Gastrocnemius medialis (tissue), 4 donors: ENCODE data around the gene SCNN1A. TPM values are rescaled to one million over a fixed set of nuclear protein-coding genes. Genes with fewer than 3 reads are reported as not detected.

Experiments
- ATAC-seq, 2 donors: fragments of 150-250 bp; one replicate each; pipeline ENCODE4 v1.9.1; 2016
- DNase-seq, 2 donors: peaks; one replicate each; pipeline ENCODE4 v3.0.0-alpha.2; 2019
- H3K27ac ChIP-seq, 4 donors: fragments of 200-600 bp; sonication (generic); 1 replicate in 1 of 4; 2 replicates in 3 of 4; pipeline ENCODE4 v1.5.1; 2016 to 2018; ENCODE audit warnings: mild to moderate bottlenecking in 2 of 4, moderate library complexity in 1 of 4
- H3K27me3 ChIP-seq, 3 donors: fragments of 200-600 bp; sonication (generic) in 2 of 3; 1 replicate in 1 of 3; 2 replicates in 2 of 3; pipeline versions ENCODE4 v1.5.1 to v1.6.0; 2016 to 2019; ENCODE audit warnings: mild to moderate bottlenecking in 1 of 3, moderate library complexity in 1 of 3
- H3K36me3 ChIP-seq, 2 donors: fragments of 200-600 bp; sonication (generic) in 1 of 2; one replicate each; pipeline ENCODE4 v1.5.1; 2017 to 2018
- H3K4me1 ChIP-seq, 2 donors: fragments of 200-600 bp; sonication (generic) in 1 of 2; one replicate each; pipeline ENCODE4 v1.5.1; 2016 to 2017; ENCODE audit warnings: mild to moderate bottlenecking in 2 of 2
- H3K4me3 ChIP-seq, 4 donors: fragments of 200-600 bp; sonication (generic) in 3 of 4; 1 replicate in 1 of 4; 2 replicates in 3 of 4; pipeline ENCODE4 v1.5.1; 2016 to 2019; ENCODE audit warnings: mild to moderate bottlenecking in 2 of 4
- H3K9me3 ChIP-seq, 3 donors: fragments of 200-600 bp; sonication (generic) in 2 of 3; 1 replicate in 1 of 3; 2 replicates in 2 of 3; pipeline ENCODE4 v1.5.1; 2016 to 2019
- CTCF ChIP-seq, 5 experiments: fragments of 450-650 bp in 3 of 5; fragments of 200-600 bp in 2 of 5; sonication (generic) in 2 of 5; IDR thresholded peaks in 4 of 5; conservative IDR thresholded peaks in 1 of 5; 1 replicate in 4 of 5; 2 replicates in 1 of 5; pipeline ENCODE4 v1.5.1; 2016 to 2019; ENCODE audit warnings: antibody characterized with exemption in 5 of 5, mild to moderate bottlenecking in 3 of 5, moderate library complexity in 3 of 5
- POLR2A ChIP-seq, 2 donors: fragments of 450-650 bp; IDR thresholded peaks; one replicate each; pipeline ENCODE4 v1.6.1; 2017; ENCODE audit warnings: antibody characterized with exemption in 2 of 2, mild to moderate bottlenecking in 2 of 2, moderate library complexity in 2 of 2
- in situ Hi-C, 4 donors: fragments of 200-750 bp; cut with MboI; loops; one replicate each; pipeline versions ENCODE4 v1.15.0 to v1.8.0; 2017; ENCODE audit warnings: low sequenced_read_pairs in 4 of 4
- intact Hi-C: fragments of 100-400 bp; cut with DNase I; formaldehyde crosslinking; loops from one replicate; pipeline ENCODE4 v1.15.1; 2023; ENCODE audit warnings: low total_unique reads
- total RNA-seq, 4 donors: library from RNA; depleted of rRNA; stranded (reverse); fragments of >200 nt; gene quantifications; one replicate each; pipeline versions ENCODE4 v1.1.0 to v1.2.3, GENCODE V29; 2016

Gene SCNN1A
- total RNA-seq, 4 donors from 2014 or later = 0.20 to 2.0 (median 0.38) TPM; not detected in 1

- H3K4me3 ChIP-seq = no peak overlapping the region
- DNase-seq = no peak
- TF ChIP-seq POLR2A (IDR thresholded peaks at IDR 0.05) (no peak), CTCF (IDR thresholded peaks at IDR 0.05 in 4 of 5, conservative IDR thresholded peaks at IDR 0.05 in 1 of 5) (no peak)
- no peaks in the 10 kb centered on the region for H3K36me3 ChIP-seq
- no peaks in the 10 kb centered on the region for H3K27me3 ChIP-seq
- H3K9me3 ChIP-seq = no peaks in the 10 kb centered on the region
- in situ Hi-C loops = loop anchor here in 1 of 4 donors (25.0 kb wide), 1 partner anchor 310 kb away; no protein-coding TSS in a partner anchor
- no peak for ATAC-seq
- no peak overlapping the region for H3K27ac ChIP-seq
- H3K4me1 ChIP-seq = no peaks in the 10 kb centered on the region
- intact Hi-C loops = no loop called here
These were observed 78.2 kb downstream of the SCNN1A start for GRCh38 chr12:6297170-6297569.

Other genes with a start within 250 kb of the SCNN1A start
- gene CD9, start 175.2 kb downstream of the SCNN1A start, total RNA-seq = 10 to 100 TPM; 26.7 to 50.6 (median 48.4) TPM
- under 1 TPM in 1 of 4 donors, not detected in 3; 0.29 TPM for gene PLEKHG6, start 64.9 kb downstream of the SCNN1A start, total RNA-seq
- gene TNFRSF1A, start 33.5 kb downstream of the SCNN1A start, total RNA-seq = 100 to 1,000 TPM; 103 to 220 (median 193) TPM
- 10 to 100 TPM; 40.2 to 98.6 (median 43.7) TPM for gene LTBR, start 8.6 kb upstream of the SCNN1A start, total RNA-seq
- under 1 TPM in 1 of 4 donors, not detected in 3; 0.55 TPM for gene CD27, start 69.4 kb upstream of the SCNN1A start, total RNA-seq
- 1 to 10 TPM; 3.8 to 8.6 (median 5.8) TPM for gene TAPBPL, start 76.5 kb upstream of the SCNN1A start, total RNA-seq
- 1 to 10 TPM; 1.1 to 2.0 (median 1.4) TPM for gene VAMP1, start 95.1 kb upstream of the SCNN1A start, total RNA-seq
- gene MRPL51, start 117.7 kb upstream of the SCNN1A start, total RNA-seq = 100 to 1,000 TPM in 3 of 4 donors, 10 to 100 TPM in 1; 76.6 to 147 (median 124) TPM
- gene NCAPD2, start 118.5 kb upstream of the SCNN1A start, total RNA-seq = 100 to 1,000 TPM in 1 of 4 donors, 10 to 100 TPM in 3; 12.3 to 250 (median 13.3) TPM
- gene GAPDH, start 159.0 kb upstream of the SCNN1A start, total RNA-seq = over 10,000 TPM; 11,241 to 15,891 (median 13,472) TPM
- gene IFFO1, start 180.5 kb upstream of the SCNN1A start, total RNA-seq = 10 to 100 TPM in 1 of 4 donors, 1 to 10 TPM in 3; 6.8 to 10.5 (median 8.3) TPM
- gene NOP2, start 192.7 kb upstream of the SCNN1A start, total RNA-seq = 10 to 100 TPM; 25.7 to 63.3 (median 45.3) TPM
- 100 to 1,000 TPM; 128 to 173 (median 148) TPM for gene CHD4, start 231.8 kb upstream of the SCNN1A start, total RNA-seq